Stimulated activated CD4-positive, alpha-beta T cell treated with anti-CD3 and anti-CD28 coated beads, Interleukin-15, amount 100 ng/mL, for 1 hour (primary cell): ENCODE measurements around the gene TENT4A.

ENCODE experiments used
- DNase-seq, 2 donors: peaks; one replicate each; pipeline ENCODE4 v3.0.0-alpha.2; 2020; ENCODE audit warnings: low read depth in 1 of 2, low spot score in 1 of 2

TENT4A gene

DNA sequence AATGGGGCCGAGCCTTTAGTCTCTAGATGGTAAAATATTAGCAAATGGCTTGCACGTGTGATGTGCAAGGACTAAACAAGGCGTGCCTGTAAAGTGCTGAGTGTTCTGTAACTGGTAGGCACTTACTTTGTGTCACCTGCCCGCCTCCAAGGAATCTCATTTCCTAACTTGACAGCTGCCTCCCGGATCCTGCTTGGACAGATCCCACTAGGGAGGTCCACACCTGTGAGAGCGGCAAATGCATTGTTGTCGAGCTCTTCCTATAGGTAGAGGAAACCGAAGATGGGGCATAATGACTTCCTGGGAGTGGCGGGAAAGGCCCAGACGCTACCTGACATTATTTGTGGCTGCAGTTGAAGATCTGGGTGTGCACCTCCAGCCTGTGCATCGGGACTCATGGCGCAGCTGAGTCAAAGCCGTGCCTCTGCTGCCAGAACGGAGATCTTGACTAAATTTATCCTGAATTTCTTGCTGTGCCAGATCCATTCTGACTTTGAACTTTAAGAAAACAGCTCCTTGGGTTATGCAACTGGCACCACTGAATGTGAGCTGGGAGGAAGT lies 79.8 kb downstream of the TENT4A start:
- no peak for DNase-seq

DNA sequence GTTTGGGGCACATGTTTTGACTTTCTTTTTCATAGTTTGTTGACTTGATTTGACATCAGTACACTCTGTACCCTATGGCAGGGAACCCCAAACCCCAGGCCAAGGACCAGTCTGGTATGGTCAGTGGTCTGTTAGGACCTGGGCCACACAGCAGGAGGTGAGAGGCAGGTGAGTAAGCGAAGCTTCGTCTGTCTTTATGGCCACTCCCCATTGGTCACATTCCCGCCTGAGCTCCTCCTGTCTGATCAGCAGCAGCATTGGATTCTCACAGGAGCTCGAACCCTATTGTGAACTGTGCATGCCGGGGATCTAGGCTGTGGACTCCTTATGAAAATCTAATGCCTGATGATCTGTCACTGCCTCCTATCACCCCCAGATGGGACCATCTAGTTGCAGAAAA lies 88.0 kb downstream of the TENT4A start:
- no peak for DNase-seq

- DNase-seq: no peak
Measured at GRCh38 chr5:6803981-6804550, 90.8 kb downstream of the TENT4A start.

GRCh38 chr5:6804766-6805501 lies 91.7 kb downstream of the TENT4A start:
- DNase-seq: no peak

- no peak for DNase-seq
Measured at GRCh38 chr5:6805841-6806240, 92.6 kb downstream of the TENT4A start.
